ENCODE results near the gene KCNMA1.
A peak's percentile ranks its signal among the peaks of the same experiment; 100 is the strongest.

The KCNMA1 gene

DNA sequence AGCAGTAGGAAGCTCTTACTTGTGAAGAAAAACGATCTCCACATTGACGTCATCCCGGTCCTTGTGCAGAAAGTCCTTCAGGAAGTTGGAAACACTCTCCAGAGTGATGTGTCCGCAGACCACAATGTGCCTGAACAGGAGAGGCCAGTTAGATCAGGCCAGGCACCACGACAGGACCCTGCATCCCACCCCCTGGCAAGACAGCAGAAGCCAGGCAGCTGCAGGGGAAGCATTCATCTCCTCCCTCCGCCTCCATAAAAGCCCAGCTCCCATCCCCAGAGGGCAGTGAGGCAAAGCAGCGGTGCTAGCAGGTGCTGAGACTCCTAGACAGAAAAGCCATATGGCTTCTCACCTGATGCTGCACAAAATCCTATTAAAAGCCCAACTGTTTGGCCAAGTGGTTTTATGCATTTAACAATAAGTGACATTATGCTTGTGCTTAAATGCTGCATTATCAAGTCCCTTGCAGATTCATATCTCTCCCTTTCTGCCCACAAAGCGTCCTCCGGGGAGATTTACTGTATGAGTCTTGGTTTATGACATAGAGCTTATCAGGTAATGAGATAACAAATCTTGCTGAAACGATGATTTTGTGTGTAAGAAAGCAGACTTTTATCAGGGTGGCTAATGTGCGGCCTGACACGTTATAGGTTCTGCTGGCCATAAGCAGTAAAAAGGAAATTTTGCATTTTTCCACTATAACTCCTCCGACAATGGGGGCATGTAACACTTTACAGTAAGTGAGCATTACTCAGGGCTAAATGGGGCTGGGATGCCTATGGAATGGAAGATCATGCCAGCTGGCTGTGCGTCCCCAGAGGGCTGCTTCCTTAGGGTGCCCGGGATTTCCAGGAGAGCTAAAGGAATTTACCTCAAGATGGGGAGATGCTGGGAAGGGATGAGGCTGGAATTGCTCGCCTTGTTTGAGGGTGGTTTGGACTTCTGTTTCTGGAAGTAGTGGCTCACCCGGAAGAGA lies 546.9 kb downstream of the KCNMA1 start:
- peak in 2 of 3 experiments; percentile 2 to 47 for DNase-seq

DNA sequence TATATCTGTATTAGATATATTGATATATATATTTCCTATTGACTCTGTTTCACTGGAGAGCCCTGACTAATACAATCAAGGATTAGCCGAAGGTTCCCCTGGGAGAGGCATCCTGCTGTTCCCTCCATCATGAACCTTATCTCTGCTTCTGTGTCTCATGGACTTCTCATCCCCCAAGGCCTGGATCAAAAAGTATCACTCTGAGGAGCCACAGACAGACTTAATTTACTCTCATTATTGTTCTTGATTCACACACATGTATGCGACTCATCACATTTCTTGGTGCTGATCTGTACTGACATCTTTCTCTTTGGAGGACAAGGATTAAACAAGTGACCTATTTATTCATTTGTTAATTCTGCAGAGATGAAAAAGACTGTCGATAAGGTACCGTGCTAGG lies 550.2 kb downstream of the KCNMA1 start:
- no peak for DNase-seq

DNA sequence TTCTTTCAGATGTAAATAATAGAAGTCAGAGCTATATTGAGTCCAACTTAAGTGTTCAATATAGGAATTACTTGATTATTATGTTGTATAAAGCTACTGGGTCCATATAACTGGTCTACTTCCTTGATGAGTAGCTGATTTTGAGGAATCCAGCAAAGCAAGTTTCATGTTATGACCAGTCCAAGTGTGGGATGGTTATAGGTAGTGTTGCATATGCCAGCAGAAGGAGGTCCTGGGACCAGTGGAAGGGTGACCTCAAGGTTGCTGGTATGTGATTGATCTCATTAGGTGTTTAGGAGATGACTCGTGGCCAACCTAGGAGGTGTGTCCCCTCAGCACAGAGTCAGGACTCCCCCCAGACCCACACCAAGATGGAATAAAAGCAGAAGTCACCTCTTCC lies 551.5 kb downstream of the KCNMA1 start:
- no peak for DNase-seq

DNA sequence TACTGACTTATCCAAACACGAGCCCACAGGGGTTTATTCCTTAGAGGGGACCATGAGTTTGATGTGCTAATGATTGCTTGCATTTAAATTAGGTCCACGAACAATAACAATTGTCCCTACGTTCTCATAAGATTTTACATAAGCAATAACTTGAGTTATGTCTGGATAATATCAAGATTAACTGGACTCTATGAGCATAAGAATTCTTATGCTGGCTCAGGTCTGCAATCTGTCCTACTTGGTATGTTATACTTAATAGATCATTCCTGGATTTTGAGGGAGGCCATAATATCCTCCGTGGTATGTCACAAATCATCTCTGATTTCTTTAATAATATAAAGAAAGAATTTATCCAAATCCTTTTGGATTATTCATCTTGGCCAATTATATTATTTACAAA lies 552.3 kb downstream of the KCNMA1 start:
- DNase-seq, result no peak

DNA sequence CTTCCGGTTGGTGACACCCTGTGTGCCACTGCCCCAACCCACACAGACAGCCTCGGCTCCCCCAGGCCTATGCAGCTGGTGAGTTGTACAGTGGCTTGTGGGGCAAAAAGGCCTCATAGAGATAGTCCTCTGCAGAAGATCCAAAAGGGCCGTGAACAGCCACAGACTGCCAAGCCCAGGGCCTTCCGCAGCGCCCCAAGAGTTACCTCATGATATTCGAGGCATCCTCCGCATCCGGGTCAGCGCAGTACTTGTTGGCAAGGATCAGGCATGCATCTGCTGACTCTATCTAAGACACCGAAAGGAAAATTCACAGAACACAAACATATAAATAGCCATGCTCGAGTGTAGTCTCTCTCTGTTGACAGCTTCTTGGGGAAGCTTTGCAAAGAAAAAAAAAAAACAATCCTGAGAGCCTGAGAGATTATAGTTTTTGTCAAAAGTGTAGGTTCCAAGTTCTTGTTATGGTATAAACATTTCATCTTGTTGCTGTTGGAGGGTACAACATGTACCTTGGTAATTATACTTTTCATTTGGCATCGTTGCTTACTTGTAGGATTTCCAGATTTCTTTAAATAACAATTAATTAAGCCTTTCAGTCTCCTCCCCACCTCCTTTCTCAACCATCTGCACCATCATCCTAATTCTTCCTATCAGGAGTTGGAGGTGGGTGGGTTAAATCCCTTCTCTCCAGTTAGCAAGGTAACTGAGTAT lies 553.0 kb downstream of the KCNMA1 start:
- no peak for DNase-seq

DNA sequence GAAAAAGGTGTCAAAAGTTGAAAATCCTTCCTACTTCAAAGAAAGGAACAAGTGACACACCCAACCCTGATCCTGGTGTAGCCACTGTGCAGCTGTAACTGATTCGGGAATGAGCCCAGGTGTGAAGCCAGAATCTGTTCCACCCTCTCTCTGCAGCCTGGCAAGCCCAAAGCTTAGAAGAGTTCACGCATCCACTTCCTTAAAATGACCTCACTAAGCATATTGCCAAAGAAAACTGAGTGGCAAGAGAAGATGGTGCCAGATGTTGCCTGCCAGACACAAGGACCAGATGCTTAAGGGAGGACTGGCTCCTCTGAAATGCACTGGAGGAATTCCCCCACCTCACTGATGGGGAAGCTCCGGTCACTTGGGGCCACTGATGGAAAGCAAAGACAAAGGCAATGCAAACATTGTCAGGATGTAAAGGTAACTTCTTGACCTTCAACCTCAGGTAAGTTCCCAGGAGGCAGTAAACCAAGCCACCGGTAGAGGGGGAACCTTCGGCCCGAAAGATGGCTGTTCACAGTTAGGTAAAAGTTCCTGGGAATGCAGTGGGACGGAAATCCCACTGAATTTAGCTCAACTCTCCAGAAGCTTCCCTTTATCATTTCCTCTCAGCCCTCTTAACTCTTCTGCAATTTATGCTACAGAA lies 554.9 kb downstream of the KCNMA1 start:
- DNase-seq, result no peak

DNA sequence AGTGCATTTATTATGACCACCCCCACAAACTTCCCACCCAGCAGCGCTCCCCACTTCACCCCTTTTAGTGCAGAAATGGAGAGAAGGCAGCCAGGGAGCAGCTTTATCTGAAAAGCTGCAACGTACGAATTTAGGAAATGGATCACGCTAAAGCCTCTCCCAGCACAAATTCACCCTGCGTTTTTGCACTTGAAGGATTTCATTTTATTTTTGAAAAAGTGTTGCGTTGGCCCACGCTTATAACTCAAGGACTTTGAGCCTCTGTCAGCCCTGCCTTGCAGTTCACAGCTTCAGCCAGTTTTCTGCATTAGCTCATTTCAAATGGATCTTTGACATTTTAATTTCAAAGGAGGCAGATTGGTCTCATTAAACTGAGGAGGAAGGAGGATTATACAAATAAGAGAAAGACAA lies 556.1 kb downstream of the KCNMA1 start:
- no peak for DNase-seq

DNA sequence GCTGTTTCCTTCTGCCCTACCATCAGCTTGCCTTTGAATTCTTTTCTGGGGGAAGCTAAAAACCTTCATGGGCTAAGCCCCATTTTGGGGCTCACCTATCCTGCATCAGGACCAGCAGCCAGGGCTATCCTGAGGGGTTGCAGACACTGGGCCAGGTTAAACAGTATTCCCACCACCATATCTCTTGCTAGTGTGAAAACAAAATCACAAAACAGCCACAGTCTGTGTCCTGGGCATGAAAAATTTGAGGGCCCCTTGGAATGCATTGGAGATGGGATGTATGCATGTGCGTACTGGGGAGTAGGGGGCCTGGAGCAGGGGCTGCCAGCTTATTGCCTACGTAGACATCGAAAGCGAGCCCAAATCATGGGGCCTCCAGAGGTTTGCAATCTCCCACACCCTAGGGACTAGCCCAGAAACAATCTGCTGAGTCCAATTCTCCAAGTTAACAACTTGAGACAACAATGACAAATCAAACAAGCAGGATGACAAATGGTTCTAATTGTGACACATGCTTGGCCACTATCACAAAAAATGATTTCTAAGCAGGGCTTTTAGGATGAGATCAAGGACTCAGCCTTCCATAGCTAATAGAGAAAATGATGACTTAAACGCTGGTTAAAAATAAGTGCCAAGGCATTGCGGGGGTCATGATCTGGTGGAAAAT lies 557.1 kb downstream of the KCNMA1 start:
- peak in 1 of 3 experiments; percentile 0 for DNase-seq

DNA sequence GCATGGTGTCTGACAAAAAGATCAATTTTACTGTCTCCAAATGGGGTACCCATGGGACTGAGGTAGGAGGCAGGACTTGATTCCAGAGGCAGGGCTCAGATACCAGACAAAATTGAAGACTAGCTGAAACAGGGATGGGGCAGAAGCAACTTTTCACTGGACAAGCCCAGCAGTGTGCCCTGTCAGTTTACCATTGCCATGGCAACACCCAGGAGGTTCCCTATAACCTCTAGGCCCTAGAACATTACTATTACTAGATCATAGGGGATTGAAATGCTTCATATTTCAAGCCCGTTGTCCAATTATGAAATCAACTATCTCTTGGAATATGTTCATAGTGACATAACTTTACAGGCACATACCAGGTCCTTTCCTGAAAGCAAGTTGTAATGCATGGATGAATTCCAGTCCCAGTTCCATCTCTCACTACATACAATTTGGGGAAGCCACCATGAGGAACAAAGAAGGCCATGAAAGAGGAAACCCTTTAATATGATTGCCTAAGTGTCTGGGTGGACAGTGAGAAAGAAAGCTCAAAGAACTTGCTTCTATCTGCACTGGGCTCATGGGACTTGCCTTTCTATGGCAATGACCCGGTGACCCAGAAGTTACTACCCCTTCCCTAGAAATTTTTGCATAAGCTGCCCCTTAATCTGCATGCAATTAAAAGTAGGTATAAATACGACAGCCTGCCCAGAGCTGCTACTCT lies 557.9 kb downstream of the KCNMA1 start:
- no peak for DNase-seq

DNA sequence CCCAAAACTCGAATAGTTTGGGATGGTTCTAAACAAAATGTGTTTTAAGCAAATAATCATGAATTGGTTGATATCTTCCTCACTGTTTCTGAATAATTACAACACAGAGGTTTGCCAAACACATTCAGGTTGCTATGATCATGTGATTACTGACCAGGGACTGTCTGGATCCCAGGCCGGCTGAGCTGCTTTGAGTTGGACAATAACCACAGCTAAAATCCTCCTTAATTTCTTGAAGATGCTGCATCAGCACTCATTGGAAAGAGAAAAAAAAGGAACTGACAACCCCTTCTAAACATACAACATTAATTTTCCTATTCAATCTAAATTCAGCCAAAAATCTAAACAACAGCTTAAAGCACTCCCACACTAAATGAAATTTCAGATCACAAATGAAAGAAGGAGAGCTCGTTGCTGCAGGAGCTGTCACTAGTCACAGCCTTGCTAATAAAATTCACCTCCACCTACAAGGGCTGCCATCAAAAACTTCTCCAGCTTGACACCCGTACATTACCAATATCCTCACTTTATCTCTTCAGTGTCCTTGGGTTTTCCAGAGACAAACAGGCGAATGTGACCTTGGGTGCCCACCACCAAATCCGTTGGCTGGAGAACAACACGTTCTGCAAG lies 560.2 kb downstream of the KCNMA1 start:
- DNase-seq, result no peak

DNA sequence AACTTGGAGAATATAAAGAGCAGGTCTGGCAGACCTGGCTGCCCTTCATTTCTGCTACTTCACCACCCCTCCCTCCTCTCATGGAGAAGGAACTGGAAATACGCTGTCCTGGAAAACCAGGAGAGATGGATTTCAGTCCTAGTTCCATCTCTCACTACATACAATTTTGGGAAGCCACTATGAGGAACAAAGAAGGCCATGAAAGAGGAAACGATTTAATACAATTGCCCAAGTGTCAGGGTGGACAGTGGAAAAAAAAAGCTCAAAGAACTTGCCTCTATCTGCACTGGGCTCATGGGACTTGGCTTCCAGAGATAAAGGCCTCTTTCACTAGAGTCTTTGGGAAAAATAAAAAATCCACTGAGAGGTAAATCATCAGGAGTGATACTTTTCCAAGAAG lies 561.7 kb downstream of the KCNMA1 start:
- DNase-seq, result no peak

DNA sequence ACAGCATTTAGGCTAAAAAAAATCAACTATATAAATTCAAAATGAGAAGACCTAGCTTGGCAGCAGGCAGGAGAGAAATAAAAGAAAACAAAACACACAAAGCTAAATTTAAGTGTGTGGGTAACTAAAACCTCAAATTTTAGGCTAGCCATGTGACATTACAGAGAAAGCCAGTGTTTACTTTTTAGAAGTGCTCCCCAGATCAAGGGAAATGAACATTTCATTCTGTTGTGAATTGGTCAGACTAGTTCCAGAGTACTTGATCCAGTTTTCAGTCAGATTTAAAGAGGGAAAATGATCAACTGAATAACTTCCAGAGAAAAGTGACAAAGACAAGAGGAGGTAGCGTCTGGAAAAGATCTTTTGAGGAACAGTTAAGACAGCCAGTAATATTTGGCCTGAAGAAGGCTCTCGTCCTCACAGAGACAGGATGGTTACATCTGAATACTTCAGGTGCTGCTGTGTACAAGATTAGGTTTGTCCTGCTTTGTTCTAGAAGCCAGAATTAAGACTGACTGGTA lies 563.4 kb downstream of the KCNMA1 start:
- DNase-seq, result no peak

DNA sequence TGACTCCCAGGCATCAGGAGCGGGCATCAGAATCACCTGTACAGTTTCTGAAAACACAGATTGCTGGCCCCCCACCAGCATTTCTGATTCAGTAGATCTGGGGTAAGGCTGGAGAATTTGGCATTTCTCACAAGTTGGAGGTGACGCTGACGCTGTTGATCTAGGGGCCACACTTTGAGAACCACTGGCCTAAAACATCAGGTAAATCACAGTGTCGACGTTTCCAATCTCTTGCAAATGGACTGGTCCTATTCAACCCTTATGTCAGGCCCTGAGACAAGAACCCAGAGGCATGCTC lies 564.0 kb downstream of the KCNMA1 start:
- no peak for DNase-seq

DNA sequence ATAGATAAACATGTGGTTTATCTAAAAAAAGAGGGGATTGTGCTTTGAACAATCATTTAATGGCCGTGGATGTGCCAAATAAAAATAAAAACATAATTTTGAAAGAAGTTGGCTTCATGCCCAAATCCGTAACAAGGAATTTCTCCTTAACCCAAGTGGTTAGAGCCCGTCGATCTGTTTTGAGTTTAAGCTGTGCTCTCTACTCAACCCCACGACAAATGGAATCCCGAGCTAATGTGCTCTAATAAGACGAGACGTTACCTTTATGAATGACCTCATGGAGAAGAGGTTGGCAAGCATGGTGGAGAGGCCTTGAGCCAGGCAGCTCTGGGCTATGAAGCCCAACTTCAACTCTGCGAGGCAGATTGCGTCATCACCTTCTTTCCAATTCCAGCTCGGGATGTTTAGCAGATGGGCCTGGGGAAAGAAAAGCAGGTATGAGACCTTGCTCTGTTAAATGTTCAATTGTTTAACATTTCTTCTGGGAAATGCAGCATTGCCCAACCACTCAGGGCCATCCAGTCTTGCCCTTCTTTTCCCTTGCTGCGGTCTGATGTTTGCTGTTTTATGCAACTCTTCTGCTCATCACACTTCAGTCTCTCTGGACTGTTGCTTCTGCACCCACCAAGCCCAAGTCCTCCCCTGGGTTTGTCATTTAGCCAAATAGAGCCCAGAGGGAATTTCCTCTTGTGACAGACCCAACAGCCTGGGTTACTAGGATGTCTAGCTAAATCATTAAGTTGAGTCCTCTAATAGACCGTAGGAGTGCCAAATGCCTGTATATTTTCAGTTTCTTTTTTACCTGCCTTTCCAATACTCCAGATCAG lies 564.6 kb downstream of the KCNMA1 start:
- no peak for DNase-seq

DNA sequence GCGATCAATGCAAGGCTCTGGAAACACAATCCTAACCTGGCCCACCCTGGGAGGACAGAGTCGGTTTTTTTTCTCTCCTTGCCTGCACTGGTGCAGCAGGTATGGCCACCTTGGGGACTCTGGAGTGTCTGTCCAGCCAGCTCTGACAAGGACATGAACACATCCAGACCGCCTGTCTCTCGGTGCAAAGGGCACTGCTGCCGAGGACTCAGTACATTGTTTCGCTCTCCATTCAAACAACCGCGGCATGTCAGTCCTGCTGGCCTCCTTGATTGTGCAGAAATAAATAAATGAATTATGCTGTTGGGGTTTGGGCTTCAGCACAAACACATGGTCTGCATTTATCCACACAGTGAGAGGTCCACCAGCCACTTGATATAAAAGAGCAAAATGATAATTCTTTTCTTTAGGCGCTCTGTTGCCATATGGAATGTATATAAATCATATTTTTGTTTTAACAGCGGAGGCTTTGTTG lies 565.2 kb downstream of the KCNMA1 start:
- DNase-seq, result no peak

DNA sequence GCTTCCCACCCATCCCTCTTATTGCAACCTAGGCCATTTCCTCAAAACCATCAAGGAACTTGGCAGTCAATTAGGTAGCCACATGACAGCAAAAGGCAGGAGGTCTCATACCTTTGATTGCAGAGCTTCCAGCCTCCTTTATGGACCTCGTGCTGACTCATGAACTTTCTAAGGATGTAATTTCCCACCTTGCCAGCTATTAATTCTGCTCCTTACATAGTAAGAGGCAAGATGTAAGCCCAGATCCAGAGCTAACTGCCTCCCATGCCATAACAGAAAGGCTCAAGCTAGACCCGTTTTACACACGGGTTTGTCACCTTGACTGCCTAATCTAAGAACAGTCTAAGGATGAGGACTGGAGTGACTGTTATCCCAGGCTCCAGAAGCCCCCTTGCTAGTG lies 565.7 kb downstream of the KCNMA1 start:
- no peak for DNase-seq

DNA sequence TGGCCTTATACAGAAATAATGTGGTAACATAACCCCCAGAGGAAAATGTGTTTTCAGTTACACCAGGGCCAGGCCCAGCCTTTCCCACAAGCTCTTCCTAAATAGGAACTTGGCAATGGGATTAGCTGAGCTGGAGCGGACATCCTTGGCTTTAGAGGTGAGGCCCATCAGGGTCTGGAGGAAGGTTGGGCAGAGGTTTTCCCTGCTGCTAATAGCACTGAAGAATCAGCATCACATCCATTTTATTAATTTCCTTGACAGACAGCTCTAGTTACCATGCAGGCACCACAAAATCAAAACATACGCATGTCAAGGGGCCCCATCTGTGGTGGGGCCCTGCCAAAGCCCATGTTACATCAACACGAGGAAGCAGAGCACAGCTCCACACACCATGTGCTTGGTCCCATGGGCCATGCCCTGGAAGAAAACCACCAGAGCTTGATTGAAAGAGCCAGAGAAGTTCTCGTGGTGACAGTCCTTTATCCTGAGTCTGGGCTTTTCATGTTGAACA lies 566.6 kb downstream of the KCNMA1 start:
- DNase-seq, result no peak

DNA sequence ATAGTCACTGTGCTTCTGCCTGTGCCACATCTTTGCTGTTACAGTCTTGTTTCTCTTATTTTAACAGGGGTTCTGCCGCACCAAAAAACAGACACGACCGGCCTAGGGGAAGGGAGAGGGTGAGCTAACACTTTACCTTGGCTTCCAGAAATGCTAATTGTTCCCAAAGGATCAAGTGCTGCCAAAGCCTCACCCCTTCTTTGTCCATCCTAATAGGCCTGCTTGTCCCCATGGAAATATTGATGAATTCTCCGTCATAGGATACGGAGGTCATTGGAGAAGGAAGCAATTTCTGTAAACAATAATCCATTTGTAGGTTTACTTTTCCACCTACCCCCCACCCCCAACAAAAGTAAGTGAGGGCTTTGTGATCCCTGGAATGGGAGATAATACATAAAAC lies 567.3 kb downstream of the KCNMA1 start:
- no peak for DNase-seq

DNA sequence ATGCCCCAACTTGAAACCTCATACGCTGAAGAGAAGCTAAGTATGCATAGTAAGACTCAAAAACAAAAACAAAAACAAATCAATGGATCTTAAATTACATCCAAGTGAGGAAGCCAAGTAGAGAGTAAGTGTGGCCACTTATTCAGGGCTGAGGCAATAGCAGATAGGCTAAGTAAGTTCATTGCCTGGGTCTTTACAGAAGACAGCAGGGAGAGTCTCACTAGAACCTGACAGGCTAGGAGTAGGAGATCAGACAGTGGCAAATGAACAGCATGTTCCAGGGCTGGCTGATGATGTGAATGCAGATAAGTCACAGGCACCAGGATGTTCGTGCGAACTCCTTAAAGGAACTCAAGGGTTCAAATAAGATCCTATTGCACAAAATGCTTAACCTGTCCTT lies 568.6 kb downstream of the KCNMA1 start:
- DNase-seq, result no peak

DNA sequence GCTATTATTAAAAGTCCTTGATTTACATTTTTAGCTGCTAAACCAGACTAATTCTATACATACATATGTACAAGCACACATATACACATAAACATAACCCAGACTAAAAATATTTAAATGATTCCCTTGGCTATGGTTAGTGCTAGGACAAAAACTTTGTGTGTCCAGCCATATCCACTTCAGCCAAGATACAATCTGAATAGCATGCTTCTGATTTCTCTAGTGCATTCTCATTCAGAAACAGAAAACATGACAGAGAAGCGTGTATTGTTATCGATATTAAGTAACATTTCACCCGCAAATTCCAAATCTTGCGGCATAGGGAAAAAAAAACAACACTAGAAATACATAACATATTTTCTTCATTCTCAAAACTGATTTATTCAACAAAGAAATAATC lies 569.3 kb downstream of the KCNMA1 start:
- DNase-seq, result no peak

DNA sequence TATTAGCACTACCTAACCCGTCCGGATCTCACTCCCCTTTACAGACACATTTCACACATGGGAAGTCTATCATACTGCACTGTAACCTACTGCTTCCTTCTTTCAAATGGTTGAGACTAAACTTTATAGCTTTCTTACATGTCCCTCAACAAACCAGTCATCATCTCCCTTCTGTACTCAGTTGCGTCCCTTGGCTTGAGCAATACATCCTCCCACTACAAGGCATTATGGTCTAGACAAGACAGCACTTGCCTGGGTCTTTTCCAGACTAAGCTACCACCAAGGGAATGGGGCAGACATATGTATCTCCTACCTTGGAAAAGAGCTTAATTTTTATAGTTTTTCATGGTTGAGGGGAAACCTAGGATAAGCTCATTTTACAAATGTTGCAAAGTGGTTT lies 575.2 kb downstream of the KCNMA1 start:
- DNase-seq, result peak in 1 of 3 experiments; percentile 23

Data from NCI-H1417 (cell line).